T47D (cell line): ENCODE data around the gene BORCS5.
"Not testable (repeated sequence)": the region's sequence is repeated elsewhere in the genome, so short reads cannot be mapped to it uniquely, and the experiment has no call there.

ENCODE experiments used
- DNase-seq, 2 experiments: peaks; one replicate each; pipeline versions ENCODE4 v3.0.0 to v3.0.0-alpha.2; 2011 to 2012; ENCODE audit warnings: low read depth in 1 of 2, low spot score in 1 of 2
- JUND ChIP-seq: IDR thresholded peaks from 2 replicates; pipeline ENCODE4 v1.6.1; 2012; ENCODE audit warnings: low read depth
- in situ Hi-C: cut with HindIII; loops from 2 replicates; pipeline ENCODE4 v1.10.0; 2016; ENCODE audit warnings: low sequenced_read_pairs, low pct_unique_long_range_greater_than_20kb

Gene BORCS5

GRCh38 chr12:12404297-12404696, 47.4 kb downstream of the BORCS5 start:
- in situ Hi-C loops, result no loop called here
- DNase-seq, result no peak
- TF ChIP-seq JUND, result no peak

- DNase-seq, result peak in 1 of 2 experiments; percentile 45
- in situ Hi-C loops, result no loop called here
- no peak for TF ChIP-seq JUND
Measured at GRCh38 chr12:12405882-12406281, 49.0 kb downstream of the BORCS5 start.

- in situ Hi-C loops, result no loop called here
- DNase-seq, result no peak
Measured at GRCh38 chr12:12406762-12407161, 49.9 kb downstream of the BORCS5 start.

GRCh38 chr12:12408265-12408690, 51.4 kb downstream of the BORCS5 start:
- no peak for DNase-seq
- in situ Hi-C loops, result no loop called here

More at GRCh38 chr12:12406762-12407161, 49.9 kb downstream of the BORCS5 start:
- TF ChIP-seq JUND, result no peak

DNA sequence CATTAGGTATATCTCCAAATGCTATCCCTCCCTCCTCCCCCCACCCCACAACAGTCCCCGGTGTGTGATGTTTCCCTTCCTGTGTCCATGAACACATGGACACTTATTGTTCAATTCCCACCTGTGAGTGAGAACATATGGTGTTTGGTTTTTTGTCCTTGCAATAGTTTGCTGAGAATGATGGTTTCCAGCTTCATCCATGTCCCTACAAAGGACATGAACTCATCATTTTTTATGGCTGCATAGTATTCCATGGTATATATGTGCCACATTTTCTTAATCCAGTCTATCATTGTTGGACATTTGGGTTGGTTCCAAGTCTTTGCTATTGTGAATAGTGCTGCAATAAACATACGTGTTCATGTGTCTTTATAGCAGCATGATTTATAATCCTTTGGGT, 52.5 kb downstream of the BORCS5 start:
- DNase-seq, in situ Hi-C loops: not testable (repeated sequence)

More at GRCh38 chr12:12408265-12408690, 51.4 kb downstream of the BORCS5 start:
- TF ChIP-seq JUND, result no peak

DNA sequence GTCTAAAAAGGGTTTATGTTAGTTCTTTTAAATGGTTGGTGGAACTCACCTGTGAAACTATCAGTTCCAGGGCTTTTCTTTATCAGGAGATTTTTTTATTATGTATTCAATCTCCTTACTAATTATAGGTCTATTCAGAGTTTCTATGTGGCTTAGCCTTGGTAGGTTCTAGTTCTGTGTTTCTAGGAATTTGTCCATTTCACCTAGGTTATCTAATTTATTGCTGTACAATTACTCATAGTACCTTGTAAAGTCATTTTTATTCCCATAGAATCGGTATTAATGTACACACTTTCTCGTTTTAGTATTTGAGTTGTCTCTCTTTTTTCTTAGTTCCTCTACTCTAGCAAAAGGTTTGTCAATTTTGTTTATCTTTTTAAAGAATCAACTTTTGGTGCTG, 59.0 kb downstream of the BORCS5 start:
- in situ Hi-C loops, result no loop called here
- TF ChIP-seq JUND, result no peak
- DNase-seq, result no peak

- in situ Hi-C loops, result not testable (repeated sequence)
Measured at GRCh38 chr12:12419165-12419564, 62.3 kb downstream of the BORCS5 start.

DNA sequence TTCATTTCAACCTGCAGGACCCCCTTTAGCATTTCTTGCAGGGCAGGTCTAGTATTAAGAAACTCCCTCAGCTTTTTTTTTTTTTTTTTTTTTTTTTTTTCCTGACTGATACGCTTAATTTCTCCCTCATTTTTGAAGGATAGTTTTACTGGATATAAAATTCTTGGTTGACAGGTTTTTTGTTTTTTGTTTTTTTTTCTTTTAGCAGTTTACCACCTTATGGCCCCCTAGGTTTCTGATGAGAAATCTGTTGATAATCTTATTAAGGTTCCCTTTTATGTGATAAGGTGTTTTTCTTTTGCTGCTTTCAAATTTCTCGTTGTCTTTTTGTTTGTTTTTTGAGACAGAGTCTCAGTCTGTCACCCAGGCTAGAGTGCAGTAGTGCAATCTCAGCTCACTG, 66.5 kb downstream of the BORCS5 start:
- in situ Hi-C loops, result no loop called here
- no peak for TF ChIP-seq JUND
- DNase-seq, result no peak

More at GRCh38 chr12:12419165-12419564, 62.3 kb downstream of the BORCS5 start:
- DNase-seq, result not testable (repeated sequence)

DNA sequence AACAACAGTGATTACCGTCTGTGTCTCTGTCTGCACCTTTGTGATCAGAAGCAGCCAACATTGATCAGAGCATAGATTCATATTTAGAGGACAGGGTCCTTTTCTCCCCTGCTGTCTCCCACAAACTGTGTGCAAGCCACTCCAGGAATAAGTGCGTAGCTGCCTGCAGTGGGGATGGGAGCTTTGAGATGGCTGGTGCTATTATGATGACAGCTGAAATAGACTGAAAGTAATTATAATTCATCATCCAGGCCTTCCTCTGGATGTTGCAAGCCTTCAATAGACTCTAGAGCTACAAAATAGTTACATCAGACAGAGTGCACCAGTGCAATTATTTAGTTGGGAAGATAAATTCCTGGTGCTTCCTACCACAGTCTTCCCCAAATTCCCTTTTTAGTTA, 68.1 kb downstream of the BORCS5 start:
- DNase-seq, result no peak
- in situ Hi-C loops, result no loop called here
- TF ChIP-seq JUND, result no peak

- in situ Hi-C loops, result no loop called here
- TF ChIP-seq JUND, result no peak; the same call in 1 of the 2 replicates
- DNase-seq, result peak in 1 of 2 experiments; percentile 18
Measured at GRCh38 chr12:12425616-12426015, 68.7 kb downstream of the BORCS5 start.

DNA sequence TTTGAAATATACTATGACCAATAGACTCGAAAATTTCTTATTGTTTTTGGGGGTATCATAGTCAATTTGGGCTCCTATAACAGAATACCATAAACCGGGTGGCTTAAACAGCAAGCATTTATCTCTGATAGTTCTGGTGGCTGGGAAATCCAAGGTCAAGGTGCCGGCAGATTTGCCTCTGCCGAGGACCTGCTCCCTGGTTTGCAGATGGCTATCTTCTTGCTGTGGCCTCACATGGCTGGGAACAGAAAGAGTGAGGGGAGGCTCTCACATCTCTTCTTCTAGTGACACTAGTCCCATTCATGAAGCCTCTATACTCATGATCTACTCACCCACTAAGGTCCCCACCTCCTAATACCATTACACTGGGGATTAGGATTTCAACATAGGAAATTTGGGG, 70.7 kb downstream of the BORCS5 start:
- no peak for DNase-seq
- no peak for TF ChIP-seq JUND
- in situ Hi-C loops, result no loop called here

- in situ Hi-C loops, result no loop called here
- DNase-seq, result no peak
- no peak for TF ChIP-seq JUND
Measured at GRCh38 chr12:12428047-12428446, 71.2 kb downstream of the BORCS5 start.

DNA sequence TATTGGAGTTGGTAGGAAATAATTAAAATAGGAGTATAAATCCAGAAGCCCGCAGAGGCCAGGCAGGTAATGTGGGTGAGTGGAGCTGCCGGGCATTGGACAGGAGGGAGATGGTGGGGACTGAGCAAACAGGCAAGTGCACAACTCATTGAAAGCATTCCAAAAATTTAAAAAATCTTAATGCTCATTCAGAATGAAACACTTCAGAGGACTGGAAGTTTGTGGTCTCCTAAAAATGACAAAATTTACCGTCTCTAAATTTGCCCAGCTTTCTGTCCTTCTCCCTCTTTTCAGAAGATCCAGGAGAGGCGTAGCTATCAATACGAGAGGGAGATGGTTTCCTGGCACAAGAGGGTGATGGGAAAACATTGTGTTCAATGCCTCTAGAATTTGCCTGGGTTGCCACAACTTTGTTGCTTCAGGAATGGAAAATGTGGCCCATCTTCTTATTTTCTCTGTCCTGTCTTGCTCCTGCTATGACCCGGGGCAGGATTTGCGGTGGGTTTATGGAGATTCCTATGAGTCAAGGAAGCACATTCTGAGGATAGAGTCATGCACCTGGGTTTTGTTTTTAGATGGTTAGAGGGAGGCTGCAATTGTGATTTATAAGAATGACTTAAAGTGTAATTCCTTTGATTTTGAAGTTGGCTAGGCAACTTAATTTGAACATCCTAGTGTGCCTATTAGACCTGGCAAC, 72.2 kb downstream of the BORCS5 start:
- DNase-seq, result peak in 1 of 2 experiments; percentile 65
- no peak for TF ChIP-seq JUND
- in situ Hi-C loops, result no loop called here

GRCh38 chr12:12432364-12432763, 75.5 kb downstream of the BORCS5 start:
- peak in 1 of 2 experiments; percentile 88 for DNase-seq
- TF ChIP-seq JUND, result no peak
- in situ Hi-C loops, result no loop called here
